B cell (primary cell): ENCODE data around the gene BTG2.

ENCODE experiments used
- EZH2 ChIP-seq: IDR thresholded peaks from 2 replicates; pipeline ENCODE4 v1.6.1; 2012; ENCODE audit warnings: borderline replicate concordance, low read depth, mild to moderate bottlenecking, moderate library complexity, low read length; ENCODE audit not compliant: insufficient read depth, poor library complexity, severe bottlenecking
- TF ChIP-seq, protein P1 (sequence below): fragments of 200-600 bp; IDR thresholded peaks from one replicate; pipeline ENCODE4 v1.8.0; 2022; ENCODE audit warnings: antibody characterized with exemption, mild to moderate bottlenecking

DNA sequence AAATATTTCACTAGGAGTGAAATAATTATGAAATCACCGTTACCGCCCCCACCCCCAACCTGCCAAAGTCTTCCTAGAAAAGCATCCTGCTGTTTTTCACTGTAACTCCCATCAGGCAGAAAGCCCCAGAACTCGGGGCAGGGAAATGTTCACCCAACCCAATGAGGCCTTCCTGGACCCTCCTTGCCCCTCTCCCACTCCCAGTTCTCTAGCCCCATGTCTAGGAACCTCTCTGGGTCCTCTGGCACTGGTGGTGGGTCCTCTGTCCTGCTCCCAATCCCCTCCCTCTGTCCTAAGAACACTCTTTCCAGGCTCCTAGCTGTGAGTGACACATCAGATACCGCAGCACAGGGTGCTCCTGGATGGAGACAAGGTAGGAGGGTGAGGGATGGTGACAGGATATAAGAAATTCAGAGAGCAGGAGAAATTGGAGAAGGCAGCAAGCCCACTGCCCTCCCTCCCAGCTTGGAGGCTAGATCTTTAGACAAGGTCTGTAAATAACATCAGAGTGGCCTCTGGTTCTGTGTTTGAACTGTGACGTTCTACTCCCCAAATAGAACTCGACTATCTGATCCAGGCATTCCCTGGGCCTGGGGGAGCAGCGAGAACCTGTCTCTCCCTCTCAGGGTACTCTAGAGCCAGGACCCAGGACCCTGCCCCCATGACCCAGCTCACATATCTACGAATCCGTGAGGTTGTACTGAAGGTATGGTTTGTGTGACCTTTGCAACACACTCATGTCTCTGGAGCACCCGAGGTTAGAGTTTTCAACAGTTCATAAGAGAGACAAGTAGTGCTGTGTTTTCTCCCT lies 23.3 kb upstream of the BTG2 start:
- TF ChIP-seq, protein P1, sequence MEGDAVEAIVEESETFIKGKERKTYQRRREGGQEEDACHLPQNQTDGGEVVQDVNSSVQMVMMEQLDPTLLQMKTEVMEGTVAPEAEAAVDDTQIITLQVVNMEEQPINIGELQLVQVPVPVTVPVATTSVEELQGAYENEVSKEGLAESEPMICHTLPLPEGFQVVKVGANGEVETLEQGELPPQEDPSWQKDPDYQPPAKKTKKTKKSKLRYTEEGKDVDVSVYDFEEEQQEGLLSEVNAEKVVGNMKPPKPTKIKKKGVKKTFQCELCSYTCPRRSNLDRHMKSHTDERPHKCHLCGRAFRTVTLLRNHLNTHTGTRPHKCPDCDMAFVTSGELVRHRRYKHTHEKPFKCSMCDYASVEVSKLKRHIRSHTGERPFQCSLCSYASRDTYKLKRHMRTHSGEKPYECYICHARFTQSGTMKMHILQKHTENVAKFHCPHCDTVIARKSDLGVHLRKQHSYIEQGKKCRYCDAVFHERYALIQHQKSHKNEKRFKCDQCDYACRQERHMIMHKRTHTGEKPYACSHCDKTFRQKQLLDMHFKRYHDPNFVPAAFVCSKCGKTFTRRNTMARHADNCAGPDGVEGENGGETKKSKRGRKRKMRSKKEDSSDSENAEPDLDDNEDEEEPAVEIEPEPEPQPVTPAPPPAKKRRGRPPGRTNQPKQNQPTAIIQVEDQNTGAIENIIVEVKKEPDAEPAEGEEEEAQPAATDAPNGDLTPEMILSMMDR = no peak
- TF ChIP-seq EZH2 = no peak
